Fibroblast of skin of right biceps (primary cell): ENCODE results near the gene ODC1.

Source experiments
- DNase-seq: peaks from one replicate; pipeline ENCODE4 v3.0.0-alpha.2; 2013

The ODC1 gene

GRCh38 chr2:10413503-10413902 is 34.6 kb downstream of the ODC1 start:
- no peak for DNase-seq

DNA sequence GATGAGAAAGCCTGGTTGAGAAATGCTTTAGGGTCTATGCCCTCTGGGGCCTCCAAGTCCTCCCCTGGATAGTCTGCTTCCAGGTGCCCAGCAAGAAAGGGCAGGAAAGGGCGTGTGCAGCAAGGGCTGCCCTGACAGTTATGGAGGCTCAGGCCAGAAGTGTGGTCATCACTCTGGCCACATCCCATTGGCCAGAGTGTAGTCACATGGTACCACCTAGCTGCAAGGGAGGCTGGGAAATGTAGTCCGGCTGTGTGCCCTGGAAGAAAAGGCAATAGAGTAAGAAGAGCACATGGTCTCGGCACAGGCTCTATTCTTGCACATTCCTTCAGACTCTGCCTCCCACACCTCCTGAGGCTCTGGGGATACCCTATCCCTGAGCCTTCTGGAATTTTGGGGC is 35.7 kb downstream of the ODC1 start:
- DNase-seq: peak; percentile 47

- no peak for DNase-seq
These were observed 36.6 kb downstream of the ODC1 start for GRCh38 chr2:10411557-10411956.

DNA sequence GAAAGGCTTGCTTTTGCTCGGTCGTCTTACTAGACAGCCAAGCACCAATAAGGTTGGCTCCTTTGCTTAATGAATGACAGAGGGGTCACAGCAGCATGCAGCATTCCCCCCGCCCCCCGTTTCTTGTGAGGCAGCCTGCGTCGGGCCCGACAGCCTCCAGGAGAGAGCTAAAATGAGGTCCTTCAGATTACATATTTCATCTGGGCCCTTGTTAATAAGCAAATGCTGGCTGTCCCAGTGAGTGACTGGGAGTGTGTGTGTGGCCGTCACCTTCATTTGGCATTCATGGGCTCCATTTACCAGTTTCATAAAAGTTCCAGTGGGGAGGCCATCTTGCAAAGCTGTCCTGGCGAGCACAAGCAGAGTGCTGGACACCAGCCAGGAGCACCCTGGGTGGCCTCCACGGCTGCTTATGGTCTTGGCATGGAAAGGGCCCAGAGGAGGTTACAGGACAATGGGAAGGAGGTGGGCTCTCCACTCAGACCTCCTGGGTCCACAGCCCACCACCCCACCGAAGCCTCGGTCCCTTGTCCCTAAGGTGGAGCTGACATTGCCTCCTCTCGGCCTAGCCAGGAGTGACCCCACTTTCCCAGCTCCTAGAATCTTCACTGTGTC is 37.2 kb downstream of the ODC1 start:
- DNase-seq: no peak

GRCh38 chr2:10410001-10410822 is 37.9 kb downstream of the ODC1 start:
- DNase-seq: peak; percentile 38

GRCh38 chr2:10408649-10409579 is 39.2 kb downstream of the ODC1 start:
- DNase-seq: peak; percentile 62

DNA sequence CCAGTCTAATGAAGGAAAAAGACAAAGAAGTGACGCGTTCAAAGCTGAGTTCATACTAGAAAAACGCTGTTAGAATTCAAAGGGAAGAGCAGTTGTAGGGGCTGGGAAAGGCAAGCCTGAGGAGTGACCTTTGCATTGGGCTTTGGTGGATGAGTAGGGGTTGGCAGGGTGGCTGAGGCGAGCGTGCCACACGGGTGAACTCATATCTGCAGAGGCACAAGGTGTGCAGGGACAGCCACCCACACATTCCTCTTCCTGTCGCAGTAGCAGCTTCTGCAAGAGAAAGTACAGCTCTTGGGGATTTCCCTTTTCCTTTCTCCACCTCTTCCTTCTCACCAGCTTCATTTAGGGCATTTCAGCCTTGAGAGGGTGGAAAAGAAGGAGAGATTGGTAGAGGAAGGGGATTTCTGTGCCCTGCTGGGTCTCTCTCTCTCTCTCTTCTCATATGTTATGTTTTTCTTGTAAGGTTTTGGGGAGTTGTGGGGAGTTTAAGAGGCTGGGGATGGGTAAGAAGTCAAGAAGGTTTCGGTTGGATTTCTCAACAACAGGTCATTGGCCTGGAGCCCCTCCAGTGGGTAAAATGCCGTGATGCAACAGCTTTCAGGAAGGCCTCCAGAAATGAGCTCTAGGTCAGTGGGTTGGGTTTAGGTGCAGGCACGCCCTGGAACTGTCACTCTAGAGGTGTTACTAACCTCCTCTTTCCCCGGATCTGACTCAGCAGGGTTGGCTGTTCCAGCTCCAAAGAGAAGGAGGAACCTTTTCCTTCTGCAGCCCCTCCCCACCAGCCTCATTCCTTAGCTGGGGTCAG is 40.1 kb downstream of the ODC1 start:
- DNase-seq: no peak

DNA sequence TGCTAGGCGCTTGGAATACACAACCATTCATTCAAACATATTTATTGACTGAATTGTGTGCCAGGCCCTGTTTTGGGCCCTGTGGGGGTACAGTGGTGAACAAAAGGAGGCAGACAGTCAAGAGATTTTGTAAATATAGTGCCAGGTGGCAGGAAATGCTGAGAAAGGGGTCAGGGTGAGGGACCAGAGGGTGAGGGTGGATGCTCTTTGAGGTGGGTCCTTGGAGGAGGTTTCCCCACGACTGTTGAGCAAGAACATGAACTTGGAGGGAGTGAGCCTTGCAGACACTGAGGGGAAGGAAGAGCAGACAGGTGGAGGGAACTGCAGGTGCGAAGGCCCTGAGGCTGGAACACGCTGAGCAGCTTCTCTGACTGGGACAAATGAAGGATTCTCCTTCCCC is 40.7 kb downstream of the ODC1 start:
- DNase-seq: no peak

- DNase-seq: no peak
These were observed 41.5 kb downstream of the ODC1 start for GRCh38 chr2:10406491-10407188.

DNA sequence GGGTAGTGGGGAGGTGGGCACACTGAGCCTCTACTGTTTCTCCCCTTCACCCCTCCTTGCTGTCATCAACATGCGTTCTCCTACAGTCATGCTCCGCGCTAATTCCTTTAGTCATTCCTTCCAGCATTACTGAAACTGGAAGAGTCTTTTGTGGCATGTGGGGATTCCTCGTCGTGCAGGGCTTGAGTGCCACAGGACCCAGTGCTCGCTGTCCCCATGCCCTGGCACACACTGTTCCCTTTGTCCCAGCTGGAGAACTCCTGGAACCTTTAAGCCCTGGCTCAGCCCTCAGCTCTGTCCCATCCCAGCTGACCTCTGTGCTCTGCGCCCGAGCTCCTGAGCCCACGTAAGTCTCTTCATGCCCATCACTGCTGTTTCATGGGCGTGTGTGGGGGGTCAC is 42.1 kb downstream of the ODC1 start:
- no peak for DNase-seq

GRCh38 chr2:10405448-10405847 is 42.7 kb downstream of the ODC1 start:
- DNase-seq: peak; percentile 82

GRCh38 chr2:10404324-10405143 is 43.6 kb downstream of the ODC1 start:
- no peak for DNase-seq

DNA sequence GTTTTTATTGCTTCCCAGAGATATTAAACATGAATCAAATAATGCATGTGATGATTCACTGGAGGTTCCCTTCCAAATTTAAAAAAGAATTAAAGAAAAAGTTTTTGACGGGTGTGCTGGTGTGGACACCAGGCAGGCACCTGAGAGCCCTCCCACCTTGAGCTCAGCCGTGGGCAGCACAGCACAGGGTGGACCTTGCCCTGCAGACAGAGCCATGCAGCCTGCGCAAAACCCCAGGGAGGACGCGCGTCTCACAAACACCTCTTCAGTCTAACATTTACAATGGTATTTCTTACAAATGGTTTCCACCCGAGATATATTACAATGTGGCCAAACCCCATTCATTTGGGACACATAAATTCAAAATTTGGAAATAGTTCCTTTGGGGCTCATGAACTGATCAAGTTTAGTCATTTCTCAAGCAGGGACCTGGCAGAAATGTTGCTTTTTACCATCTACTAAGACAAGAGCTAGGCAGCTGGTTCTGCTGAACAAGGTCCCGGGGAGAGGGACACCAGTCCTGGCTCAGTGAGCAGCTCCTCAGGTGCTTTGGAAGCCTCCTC is 45.4 kb downstream of the ODC1 start:
- no peak for DNase-seq

GRCh38 chr2:10402062-10402585 is 46.0 kb downstream of the ODC1 start:
- DNase-seq: peak; percentile 28

- DNase-seq: no peak
These were observed 46.9 kb downstream of the ODC1 start for GRCh38 chr2:10400978-10401951.

DNA sequence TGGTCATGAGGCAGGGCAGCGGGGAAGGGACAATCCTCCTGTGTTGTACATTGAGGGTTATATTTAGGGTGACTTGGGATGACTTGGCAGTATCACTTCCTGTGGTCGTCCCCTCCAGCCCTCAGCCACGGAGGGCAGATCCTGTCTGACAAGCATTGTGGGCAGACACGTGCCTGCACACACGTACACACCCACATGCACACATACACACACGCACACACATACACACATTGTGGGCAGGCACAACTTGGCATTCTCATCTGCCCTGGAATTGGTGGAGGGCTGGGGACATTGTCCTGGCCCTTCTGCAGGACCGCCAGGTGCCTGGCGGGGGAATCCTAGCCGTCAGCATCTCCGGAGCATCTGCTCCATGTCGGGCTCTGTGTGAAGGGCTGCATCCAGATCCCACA is 47.6 kb downstream of the ODC1 start:
- no peak for DNase-seq

DNA sequence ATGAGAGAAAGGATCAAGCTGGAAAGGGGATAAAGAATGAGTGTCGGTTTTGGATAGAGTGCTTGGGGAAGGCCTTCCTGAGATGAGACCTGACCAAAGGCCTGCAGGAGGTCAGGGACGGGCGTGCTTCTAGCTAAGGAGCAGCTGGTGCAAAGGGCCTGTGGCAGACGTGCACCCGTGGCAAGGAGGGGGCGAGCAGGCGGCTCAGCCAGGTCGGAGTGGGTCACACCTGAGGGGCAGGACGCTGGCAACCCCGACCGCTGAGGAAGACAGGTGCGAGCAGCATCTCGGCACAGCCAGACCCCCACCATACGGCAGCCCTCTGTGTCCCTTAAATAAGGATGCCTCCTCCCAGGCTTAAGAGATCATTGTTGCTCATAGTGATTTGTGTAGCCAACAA is 48.1 kb downstream of the ODC1 start:
- no peak for DNase-seq

- no peak for DNase-seq
These were observed 48.8 kb downstream of the ODC1 start for GRCh38 chr2:10399358-10399757.

DNA sequence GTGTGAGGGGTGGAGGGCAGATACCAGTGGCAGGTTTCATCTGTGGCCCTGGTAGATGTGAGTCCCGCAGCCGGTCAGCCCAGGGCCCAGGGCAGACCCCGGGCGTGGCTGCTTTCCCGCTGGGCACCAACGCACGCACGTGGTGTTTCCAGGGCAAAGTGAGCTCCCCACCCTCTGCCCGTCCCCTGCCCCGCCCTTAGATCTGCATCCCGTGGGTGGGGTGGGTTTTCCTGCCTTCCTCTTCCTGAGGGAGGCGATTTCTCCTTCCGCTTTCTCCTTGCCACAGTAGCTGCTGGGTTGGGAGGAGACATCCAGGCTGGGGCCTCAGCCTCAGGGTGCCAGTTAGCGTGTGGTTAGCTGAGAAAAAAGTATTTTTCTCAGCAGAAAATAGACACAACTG is 49.6 kb downstream of the ODC1 start:
- no peak for DNase-seq
